Measurements from ENCODE around the gene CDH22. TPM values are rescaled to one million over a fixed set of nuclear protein-coding genes. Genes with fewer than 3 reads are reported as not detected.
A peak's percentile ranks its signal among the peaks of the same experiment; 100 is the strongest.

Gene CDH22
- total RNA-seq, 1 donor from 2014 or later: 5.2 TPM

GRCh38 chr20:46283426-46284039, 24.8 kb downstream of the CDH22 start:
- intact Hi-C loops (cut with DNase I): no loop called here

DNA sequence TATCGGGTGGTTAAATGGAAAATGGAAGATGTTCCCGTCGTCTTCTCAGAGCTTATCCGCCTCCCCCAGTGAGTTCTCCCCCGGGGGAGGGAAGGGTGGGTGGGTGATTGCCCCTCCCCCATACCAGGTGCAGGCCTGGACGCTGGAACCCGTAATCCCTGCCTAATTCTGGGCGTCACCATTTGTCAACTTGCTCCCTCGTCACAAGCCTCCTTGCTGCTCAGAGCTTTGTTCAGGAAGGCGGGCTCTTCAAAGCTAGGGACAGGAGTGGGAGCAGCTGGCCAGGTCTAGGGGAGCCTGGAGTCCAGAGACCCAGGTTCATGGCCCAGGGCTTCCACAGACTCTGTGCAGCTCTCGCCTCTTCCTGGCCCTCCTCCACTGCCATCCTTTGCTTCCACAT, 25.6 kb downstream of the CDH22 start:
- intact Hi-C loops (cut with DNase I): no loop called here
- ATAC-seq (no peak), DNase-seq (ENCODE audit: missing footprints) (no peak)

More at GRCh38 chr20:46283426-46284039, 24.8 kb downstream of the CDH22 start:
- DNase-seq (ENCODE audit: missing footprints) (no peak), ATAC-seq (no peak)

GRCh38 chr20:46279103-46279502, 29.2 kb downstream of the CDH22 start:
- no peak for ATAC-seq
- DNase-seq (ENCODE audit: missing footprints): no peak
- intact Hi-C loops (cut with DNase I): no loop called here

- no peak for ATAC-seq
- intact Hi-C loops (cut with DNase I): no loop called here
- no peak for DNase-seq (ENCODE audit: missing footprints)
These were observed 30.7 kb downstream of the CDH22 start for GRCh38 chr20:46277602-46278001.

DNA sequence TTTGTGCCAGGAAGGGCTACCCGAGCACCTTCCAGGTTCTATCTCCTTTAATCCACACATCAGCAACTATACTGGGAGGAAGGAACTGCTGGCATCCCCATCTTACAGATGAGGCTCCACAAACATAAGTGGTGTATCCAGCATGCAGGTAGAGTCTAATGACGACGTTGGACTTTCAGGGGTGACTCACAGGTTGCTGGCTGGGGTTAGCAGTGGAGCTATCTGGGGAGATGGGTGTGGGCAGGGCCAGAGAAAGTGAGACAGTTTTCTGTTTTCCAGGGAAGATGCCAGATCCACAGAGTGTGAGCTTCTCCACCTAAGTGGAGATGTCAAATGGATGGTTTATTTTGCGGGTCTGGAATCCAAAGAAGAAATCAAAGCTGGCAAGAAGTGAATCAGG, 31.8 kb downstream of the CDH22 start:
- ATAC-seq (no peak), DNase-seq (ENCODE audit: missing footprints) (no peak)
- intact Hi-C loops (cut with DNase I): no loop called here

- ATAC-seq: no peak
- no peak for DNase-seq (ENCODE audit: missing footprints)
- intact Hi-C loops (cut with DNase I): no loop called here
These were observed 33.2 kb downstream of the CDH22 start for GRCh38 chr20:46275091-46275490.

DNA sequence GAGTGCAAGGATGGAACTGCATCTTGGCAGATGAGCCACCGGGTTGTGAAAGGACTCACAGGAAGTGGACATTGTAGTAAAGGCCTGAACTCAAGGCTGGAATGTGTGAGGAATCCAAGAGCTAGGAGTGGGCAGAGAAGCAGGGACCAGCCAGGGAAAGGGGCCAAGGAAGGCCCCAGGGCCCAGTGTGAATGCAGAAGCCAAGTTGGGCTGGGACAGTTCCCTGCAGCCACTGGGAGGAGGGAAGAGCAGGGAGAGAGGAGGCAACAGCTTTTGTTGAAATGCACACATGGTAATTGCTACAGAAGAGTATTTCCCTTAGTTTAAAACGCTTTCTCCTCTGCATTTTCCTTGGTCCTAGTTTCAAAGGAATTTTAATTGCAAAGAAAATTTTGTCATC, 34.6 kb downstream of the CDH22 start:
- no peak for ATAC-seq

GRCh38 chr20:46272389-46273047, 35.8 kb downstream of the CDH22 start:
- ATAC-seq (no peak), DNase-seq (ENCODE audit: missing footprints) (no peak)
- intact Hi-C loops (cut with DNase I): no loop called here

More for the DNA sequence above, 34.6 kb downstream of the CDH22 start:
- no peak for DNase-seq (ENCODE audit: missing footprints)
- intact Hi-C loops (cut with DNase I): no loop called here

DNA sequence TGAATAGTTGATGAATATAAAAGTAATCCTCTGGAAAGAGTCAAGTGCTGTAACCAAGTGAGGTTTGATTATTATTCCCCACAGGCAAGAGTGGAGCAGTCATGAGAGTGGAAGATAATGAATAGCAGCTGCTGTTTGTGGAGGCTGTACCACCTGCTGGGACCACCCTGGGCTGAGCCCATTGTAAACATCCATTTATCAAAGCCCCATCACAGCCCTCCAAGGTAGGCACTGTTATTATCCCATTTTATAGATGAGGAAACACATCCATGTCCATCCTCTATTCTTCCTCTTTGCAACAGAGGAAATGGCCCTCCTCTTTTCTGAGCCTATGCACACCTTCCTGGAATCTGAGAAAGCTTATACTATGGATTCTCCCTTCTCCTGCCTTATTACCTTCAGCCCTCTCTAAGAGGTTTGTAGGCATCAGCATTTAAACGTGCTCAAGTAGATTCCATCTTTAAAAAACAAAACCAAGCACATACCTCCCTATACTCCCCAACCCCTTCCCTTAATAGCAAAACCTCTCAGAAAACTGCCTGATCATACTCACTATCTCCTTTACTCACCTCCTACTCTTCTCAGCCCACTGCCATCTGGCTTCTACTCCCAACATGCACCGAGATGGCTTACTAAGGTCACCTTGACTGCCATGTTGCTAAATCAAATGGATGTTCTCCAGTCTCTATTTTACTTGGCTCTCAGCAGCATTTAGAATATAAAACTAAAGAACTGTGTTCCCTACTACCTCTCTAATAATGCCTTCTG, 37.1 kb downstream of the CDH22 start:
- ATAC-seq (no peak), DNase-seq (ENCODE audit: missing footprints) (no peak)
- intact Hi-C loops (cut with DNase I): no loop called here

DNA sequence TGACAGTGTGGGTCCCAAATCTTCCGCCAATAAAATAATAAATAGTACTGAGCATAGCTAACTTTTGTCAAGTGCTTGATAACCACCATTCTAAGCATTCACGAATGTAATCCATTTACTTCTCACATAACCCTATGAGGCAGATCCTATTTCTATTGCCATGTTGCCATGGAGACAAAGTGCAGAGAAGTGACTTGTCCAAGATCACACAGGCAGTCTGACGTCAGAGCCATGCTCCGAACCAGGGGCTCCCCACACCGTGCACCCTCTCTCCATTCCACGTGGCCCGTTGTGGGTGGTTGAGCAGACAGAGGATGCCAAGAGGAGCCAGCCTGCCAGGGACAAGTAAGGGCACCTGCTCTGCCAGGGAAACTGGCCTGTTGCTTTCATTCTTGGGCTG, 38.9 kb downstream of the CDH22 start:
- intact Hi-C loops (cut with DNase I): no loop called here
- ATAC-seq (no peak), DNase-seq (ENCODE audit: missing footprints) (no peak)

DNA sequence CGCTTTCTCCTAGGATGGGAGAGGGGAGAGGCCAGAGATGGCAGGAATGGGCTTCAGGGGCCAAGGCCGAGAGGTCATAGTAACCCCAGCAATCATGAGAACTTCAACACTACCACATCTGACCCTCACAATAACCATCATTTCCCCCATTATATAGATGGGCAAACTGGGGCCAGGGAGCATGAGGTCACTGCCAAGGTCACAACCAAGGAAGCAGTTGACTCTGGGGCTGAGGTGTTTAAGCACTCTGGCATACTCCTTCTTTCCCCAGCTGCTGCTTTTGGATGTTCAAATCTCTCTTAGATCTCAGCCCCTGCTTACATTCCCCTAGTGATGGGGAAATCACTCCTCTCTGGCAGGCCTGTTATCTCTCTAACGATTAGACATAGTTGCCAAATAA, 39.6 kb downstream of the CDH22 start:
- intact Hi-C loops (cut with DNase I): no loop called here
- no peak for DNase-seq (ENCODE audit: missing footprints)
- no peak for ATAC-seq

DNA sequence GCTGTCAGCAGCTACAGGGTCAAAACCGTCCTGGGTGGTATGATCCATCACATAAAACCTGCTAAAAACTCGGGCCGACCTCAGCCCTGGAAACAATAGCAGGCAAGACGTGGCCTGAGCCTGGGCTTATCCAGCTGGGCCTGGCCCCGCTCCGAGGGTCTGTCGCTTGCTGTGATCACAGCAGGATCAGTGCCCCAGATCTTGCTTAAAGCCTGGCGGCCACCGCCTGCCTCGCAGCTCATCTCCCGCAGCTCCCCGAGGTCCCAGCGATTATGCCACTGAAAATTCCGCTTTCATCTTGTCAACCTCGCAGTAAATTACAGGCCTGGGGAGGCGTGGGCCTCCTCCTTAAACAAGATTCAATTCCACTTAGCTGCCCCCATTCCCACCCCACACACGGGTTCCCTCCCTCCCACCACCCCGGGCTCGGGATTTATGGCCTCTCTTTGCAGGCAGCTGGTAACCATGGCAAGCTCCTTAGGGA, 40.1 kb downstream of the CDH22 start:
- DNase-seq (ENCODE audit: missing footprints) (no peak), ATAC-seq (no peak)
- intact Hi-C loops (cut with DNase I): no loop called here

- DNase-seq (ENCODE audit: missing footprints) (no peak), ATAC-seq (no peak)
- intact Hi-C loops (cut with DNase I): no loop called here
These were observed 40.9 kb downstream of the CDH22 start for GRCh38 chr20:46267108-46268105.

DNA sequence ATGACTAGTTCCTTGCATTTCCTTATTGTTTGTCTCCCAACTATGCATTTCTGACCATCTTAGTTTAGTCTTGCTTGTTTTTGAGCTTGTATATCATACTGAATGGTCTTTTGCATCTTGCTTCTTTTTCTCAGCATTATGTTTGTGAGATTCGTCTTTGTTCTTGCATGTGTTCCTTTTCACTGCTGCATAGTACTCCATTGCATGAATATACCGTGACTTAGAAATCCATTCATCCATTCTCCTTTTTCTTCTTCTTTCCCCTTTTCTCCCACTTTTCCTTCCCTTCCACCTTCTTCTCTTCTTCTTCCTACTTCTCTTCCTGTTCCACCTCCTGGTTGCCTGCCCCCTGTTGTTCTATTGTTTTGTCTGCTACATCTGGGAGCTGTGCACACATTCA, 42.8 kb downstream of the CDH22 start:
- no peak for DNase-seq (ENCODE audit: missing footprints)
- intact Hi-C loops (cut with DNase I): no loop called here
- no peak for ATAC-seq

GRCh38 chr20:46264391-46265266, 43.7 kb downstream of the CDH22 start:
- no peak for ATAC-seq
- intact Hi-C loops (cut with DNase I): no loop called here
- no peak for DNase-seq (ENCODE audit: missing footprints)

DNA sequence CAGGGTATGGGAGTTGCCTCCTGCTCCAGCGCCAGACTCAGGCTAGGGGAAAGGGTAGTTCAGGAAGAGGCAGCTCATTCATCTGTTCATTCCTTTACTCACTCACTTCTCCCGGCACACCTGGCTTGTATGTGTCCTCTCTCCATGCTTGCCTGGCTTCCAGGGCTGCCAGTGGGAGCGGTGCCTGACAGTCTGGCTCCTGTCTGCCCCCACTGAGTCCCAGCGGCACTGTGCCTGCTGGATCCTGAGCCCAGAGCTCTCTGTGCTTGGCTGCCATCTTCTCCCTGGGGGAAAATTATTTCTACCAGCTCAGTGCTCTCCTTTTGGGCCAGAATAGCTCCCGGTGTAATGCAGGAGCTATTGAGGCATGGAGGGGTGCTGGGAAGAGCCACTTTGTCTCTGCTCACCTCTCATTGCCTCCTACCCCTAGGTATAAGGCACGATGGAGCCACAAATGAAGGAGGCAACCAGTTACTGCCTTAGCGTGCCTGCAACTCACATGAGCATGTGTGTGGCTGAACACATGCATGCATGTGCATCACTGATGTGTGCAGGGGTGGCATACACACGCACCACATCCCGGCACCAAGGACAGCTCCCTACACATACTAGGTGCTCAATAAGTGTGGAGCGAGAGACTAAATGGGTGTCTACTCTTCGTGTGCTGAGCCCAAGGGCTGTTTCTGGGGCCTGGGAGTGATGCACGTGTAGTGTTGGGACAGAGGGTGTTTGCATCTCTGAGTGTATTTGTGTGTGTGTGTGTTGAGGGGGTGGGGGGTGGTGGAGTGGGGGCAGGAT, 46.6 kb downstream of the CDH22 start:
- peak; percentile 27 for ATAC-seq
- intact Hi-C loops (cut with DNase I): loop anchor here (2.0 kb wide), 1 partner anchor 43 kb away; no protein-coding TSS in a partner anchor
- DNase-seq (ENCODE audit: missing footprints): no peak

DNA sequence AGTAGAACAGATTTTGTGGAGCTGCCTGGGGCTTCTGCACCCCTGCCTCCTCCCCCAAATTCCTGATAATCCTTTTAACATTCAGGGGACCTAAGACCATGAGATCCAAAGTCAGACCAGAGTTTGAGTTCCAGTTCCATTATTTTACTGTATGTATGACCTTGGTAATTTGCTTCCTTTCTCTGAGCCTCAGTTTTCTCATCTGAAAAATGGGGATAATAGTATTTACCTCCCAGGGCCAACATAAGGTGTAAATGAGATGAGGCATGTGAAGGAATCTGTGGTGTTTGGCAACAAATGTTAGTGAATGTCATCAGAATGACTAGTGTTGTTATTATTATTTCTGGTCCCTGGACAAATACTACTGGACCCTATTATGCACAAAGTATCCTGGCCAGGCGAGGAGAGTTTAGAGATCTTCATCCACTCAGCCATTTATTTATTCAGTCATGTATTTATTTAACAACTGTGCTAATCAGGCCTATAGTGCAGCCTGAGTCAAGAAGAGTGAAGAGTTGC, 47.3 kb downstream of the CDH22 start:
- ATAC-seq (no peak), DNase-seq (ENCODE audit: missing footprints) (no peak)
- intact Hi-C loops (cut with DNase I): loop anchor here (2.0 kb wide), 1 partner anchor 44 kb away; no protein-coding TSS in a partner anchor
